AG09309 (cell line): Measurements from ENCODE around the gene IQCH.
"Not testable (repeated sequence)": the region's sequence is repeated elsewhere in the genome, so short reads cannot be mapped to it uniquely, and the experiment has no call there.

ENCODE experiments used
- DNase-seq: peaks from one replicate; pipeline ENCODE4 v3.0.0-alpha.2; 2010; ENCODE audit warnings: low read depth
- H3K4me3 ChIP-seq: 2 replicates; pipeline ENCODE4 v1.5.1; 2011; ENCODE audit warnings: mild to moderate bottlenecking, low read depth, low read length, moderate library complexity; ENCODE audit not compliant: control insufficient read depth
- CTCF ChIP-seq: IDR thresholded peaks from 2 replicates; pipeline ENCODE4 v1.5.1; 2011; ENCODE audit warnings: mild to moderate bottlenecking, low read depth, low read length, inconsistent platforms; ENCODE audit not compliant: insufficient read depth, control insufficient read depth; ENCODE audit errors: missing control alignments

Gene IQCH

GRCh38 chr15:67361100-67361499, 106.5 kb downstream of the IQCH start:
- no peak overlapping the region for H3K4me3 ChIP-seq
- DNase-seq, result no peak

GRCh38 chr15:67363712-67364111, 109.1 kb downstream of the IQCH start:
- not testable (repeated sequence) for H3K4me3 ChIP-seq, DNase-seq

More at GRCh38 chr15:67361100-67361499, 106.5 kb downstream of the IQCH start:
- no peak for TF ChIP-seq CTCF

- DNase-seq, result no peak
- no peak overlapping the region for H3K4me3 ChIP-seq
- TF ChIP-seq CTCF, result no peak
Observed at GRCh38 chr15:67365994-67366393, 111.4 kb downstream of the IQCH start.

GRCh38 chr15:67366904-67367303, 112.3 kb downstream of the IQCH start:
- DNase-seq, result no peak
- no peak for TF ChIP-seq CTCF
- no peak overlapping the region for H3K4me3 ChIP-seq

GRCh38 chr15:67369359-67369998, 114.9 kb downstream of the IQCH start:
- no peak overlapping the region for H3K4me3 ChIP-seq
- no peak for TF ChIP-seq CTCF

GRCh38 chr15:67370206-67370954, 115.8 kb downstream of the IQCH start:
- DNase-seq, result no peak
- no peak for TF ChIP-seq CTCF
- no peak overlapping the region for H3K4me3 ChIP-seq

More at GRCh38 chr15:67369359-67369998, 114.9 kb downstream of the IQCH start:
- no peak for DNase-seq

GRCh38 chr15:67372543-67372942, 118.0 kb downstream of the IQCH start:
- DNase-seq, result no peak
- TF ChIP-seq CTCF, result no peak
- H3K4me3 ChIP-seq, result no peak overlapping the region
